Anterior cingulate cortex (tissue), 58 donors: ENCODE data around the gene CARD6.
"Not testable (repeated sequence)": the region's sequence is repeated elsewhere in the genome, so short reads cannot be mapped to it uniquely, and the experiment has no call there.

Source experiments
- DNase-seq, 58 donors: peaks; one replicate each; lab custom pipeline; 2025; lab: John Stamatoyannopoulos, UW

CARD6 gene

GRCh38 chr5:40871177-40871576 lies 30.0 kb downstream of the CARD6 start:
- DNase-seq: no peak

- DNase-seq: not testable (repeated sequence)
Measured at GRCh38 chr5:40872253-40872652, 31.1 kb downstream of the CARD6 start.

DNA sequence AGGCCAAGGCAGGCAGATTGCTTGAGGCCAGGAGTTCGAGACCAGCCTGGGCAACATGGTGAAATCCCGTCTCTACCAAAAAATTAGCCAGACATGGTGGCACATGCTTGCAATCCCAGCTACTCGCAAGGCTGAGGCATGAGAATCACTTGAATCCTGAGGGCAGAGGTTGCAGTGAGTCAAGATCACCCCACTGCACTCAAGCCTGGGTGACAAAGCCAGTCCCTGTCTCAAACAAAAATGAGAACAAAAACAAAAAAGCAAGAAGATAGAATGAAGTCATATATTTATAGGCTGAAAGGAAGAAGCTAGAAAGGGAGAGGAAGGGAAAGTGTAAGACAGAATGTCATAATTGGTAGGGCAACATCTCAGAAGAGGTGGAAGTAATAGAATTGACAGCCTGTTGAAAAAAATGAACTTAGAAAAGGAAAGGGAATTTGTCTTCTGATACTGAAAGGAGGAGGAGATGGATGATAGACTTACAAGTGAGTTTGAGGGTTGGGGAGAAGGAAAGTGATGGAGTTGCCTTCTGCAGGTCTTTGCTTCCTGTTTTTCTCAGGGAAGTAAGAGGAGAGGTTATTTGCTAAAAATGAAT lies 32.2 kb downstream of the CARD6 start:
- DNase-seq: no peak

DNA sequence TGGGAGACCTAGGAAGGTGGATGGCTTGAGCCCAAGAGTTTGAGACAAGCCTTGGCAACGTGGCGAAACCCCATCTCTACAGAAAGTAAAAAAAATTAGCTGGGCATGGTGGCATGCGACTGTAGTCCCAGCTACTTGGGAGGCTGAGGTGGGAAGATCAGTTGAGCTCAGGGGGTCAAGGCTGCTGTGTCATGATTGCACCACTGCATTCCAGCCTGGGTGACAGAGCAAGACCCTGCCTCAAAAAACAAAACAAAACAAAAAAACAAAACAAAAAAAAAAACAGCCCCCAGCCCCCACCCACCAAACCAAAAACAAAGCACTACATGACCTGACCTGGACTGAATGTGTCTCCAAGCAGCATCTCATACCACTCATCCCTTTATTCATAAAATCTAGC lies 34.8 kb downstream of the CARD6 start:
- DNase-seq: no peak

- no peak for DNase-seq
Measured at GRCh38 chr5:40877371-40877988, 36.3 kb downstream of the CARD6 start.

DNA sequence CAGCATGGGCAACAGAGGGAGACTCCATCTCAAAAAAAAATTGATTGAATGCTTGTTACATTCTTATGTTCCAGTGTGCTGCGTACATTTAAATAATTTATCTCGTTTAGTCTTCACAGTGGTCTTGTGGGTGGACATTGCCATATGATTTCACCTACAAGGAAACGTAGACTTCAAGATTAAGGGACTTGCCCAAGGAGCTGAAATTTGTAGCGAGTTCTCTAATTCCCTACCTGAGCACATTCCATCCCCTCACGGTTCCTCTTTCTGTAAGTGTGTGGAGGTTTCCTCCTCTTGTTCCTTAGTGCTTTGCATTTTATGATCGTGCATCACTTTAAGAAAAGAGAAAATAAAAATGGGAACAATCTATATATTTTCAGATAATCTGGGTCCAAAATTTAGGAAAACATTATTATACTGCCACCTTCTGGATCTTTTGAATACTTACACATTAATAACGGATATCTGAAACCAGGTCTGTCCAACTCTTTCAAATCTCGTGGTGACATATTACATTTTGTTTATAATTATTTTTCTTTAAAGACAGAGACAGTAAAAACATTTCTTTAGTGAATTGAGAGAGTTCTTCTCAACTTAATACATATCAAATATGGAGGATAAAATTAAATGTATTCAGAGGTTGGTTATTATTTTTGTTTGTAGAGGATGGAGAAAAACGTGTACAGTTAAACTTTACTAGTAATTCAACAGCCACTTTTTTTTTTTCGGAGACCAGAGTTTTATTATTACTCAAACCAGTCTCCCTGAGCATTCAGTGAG lies 38.2 kb downstream of the CARD6 start:
- DNase-seq: no peak

GRCh38 chr5:40882291-40882690 lies 41.1 kb downstream of the CARD6 start:
- DNase-seq: no peak

- DNase-seq: not testable (repeated sequence)
Measured at GRCh38 chr5:40883051-40883450, 41.9 kb downstream of the CARD6 start.

DNA sequence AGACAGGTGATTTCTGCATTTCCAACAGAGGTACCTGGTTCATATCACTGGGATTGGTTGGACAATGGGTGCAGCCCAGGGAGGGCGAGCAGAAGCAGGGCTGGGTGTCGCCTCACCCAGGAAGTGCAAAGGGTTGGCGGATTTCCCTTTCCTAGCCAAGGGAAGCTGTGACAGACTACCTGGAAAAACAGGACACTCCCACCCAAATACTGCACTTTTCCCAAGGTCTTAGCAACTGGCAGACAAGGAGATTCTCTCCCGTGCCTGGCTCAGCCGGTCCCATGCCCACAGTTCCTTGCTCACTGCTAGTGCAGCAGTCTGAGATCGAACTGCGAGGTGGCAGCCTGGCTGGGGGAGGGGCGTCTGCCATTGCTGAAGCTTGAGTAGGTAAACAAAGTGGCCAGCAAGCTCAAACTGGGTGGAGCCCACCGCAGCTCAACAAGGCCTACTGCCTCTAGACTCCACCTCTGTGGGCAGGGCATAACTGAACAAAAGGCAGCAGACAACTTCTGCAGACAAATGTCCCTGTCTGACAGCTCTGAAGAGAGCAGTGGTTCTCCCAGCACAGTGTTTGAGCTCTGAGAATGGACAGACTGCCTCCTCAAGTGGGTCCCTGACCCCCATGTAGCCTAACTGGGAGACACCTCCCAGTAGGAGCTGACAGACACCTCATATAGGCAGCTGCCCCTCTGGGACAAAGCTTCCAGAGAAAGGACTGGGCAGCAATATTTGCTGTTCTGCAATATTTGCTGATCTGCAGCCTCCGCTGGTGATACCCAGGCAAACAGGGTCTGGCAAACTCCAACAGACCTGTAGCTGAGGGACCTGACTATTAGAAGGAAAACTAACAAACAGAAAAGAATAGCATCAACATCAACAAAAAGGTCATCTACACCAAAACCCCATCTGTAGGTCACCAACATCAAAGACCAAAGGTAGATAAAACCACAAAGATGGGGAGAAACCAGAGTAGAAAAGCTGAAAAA lies 54.6 kb downstream of the CARD6 start:
- not testable (repeated sequence) for DNase-seq

DNA sequence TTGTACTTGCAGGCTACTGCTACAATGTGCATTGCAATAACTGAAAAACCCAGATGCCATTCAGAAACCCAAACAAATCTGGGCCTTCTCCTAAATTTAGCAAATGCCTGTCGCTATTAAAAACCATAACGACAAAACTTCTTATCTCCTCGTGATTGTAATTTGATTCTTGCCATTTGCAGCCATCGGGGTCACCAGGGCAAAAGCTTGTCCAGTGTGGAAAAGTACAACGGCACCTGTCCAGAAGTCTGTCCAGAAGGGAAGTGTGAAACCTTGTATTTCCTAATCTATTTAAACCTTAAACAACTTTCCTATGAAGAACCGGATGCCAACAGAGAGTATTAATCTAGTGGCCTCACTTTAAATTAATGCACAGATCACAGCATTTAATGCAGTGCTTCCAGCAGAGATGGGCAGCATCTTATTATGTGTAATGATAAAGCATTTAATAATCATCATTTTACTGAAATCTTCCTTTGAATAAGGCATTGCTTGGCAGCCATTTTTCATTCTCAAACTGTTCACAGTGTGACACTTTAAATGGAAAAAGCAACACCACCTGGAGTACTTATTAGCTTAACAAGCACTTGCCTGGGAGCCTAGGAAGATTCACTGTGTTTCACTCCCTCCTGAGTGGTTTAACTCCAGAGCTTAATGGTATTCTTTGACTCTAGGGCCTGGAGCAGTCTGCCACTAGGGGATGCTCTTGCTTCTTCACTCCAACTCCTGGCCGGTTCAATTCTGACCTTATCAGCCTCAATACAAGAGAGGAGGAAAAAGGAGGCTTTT lies 63.2 kb downstream of the CARD6 start:
- peak in 32 of 58 donors; percentile 1 to 61 (median 10) for DNase-seq

- no peak for DNase-seq
Measured at GRCh38 chr5:40904994-40905306, 63.8 kb downstream of the CARD6 start.

- DNase-seq: no peak
Measured at GRCh38 chr5:40906351-40906751, 65.2 kb downstream of the CARD6 start.

GRCh38 chr5:40909264-40909663 lies 68.1 kb downstream of the CARD6 start, which contains the start of gene C7:
Gene C7, plus strand, starts transcription at chr5:40909497. Its CDS starts 114 bp downstream, at chr5:40909611.
- DNase-seq: no peak

- DNase-seq: no peak
Measured at GRCh38 chr5:40909723-40910122, 68.6 kb downstream of the CARD6 start.
